ENCODE results near the gene LRRK1.

DNA sequence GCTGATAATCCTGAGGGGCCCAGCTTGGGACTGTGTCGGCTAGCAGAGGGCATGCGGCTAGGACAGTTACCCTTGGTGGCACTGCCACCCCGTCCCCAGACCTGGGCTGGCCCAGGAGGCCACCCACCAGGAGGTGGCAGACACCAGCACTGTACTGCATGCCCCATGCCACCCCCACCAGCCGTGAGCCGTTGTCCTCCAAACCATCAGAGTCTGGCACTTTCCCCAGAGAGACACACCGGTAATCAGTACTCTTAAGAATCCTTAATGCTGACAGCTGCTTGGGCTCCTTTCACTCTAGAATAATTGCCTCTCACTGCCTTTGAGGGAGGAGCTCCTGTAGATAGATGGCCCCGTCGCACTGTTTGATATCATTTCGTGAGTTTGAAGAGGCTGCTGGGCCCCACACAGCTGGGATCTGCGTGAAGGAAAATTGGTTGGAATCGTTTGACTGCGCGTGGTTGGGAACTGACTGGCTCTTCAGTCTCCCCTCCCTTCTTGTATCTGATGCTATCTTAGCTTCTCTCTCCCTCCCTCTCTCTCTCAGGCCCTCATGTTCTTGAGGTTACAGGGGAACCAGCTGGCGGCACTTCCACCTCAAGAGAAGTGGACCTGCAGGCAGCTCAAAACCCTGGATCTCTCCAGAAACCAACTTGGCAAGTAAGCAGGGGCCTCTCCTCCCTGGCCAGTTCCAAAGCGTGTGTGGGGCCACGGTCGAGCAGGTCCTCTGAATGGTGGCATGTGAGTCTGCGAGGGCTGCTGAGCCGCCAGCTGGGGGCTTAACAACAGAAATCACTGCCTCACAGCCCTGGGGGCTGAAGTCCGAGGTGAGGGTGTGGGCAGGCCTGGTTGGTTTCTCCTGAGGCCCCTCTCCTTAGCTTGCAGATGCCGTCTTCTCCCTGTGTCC is 94.9 kb downstream of the LRRK1 start:
- TF ChIP-seq CTCF (IDR thresholded peaks at IDR 0.05) = no peak
- TF ChIP-seq POLR2A (IDR thresholded peaks at IDR 0.05) = no peak
